ENCODE results near the gene LGALS9B.
"Not testable (repeated sequence)": the region's sequence is repeated elsewhere in the genome, so short reads cannot be mapped to it uniquely, and the experiment has no call there.

Gene LGALS9B

DNA sequence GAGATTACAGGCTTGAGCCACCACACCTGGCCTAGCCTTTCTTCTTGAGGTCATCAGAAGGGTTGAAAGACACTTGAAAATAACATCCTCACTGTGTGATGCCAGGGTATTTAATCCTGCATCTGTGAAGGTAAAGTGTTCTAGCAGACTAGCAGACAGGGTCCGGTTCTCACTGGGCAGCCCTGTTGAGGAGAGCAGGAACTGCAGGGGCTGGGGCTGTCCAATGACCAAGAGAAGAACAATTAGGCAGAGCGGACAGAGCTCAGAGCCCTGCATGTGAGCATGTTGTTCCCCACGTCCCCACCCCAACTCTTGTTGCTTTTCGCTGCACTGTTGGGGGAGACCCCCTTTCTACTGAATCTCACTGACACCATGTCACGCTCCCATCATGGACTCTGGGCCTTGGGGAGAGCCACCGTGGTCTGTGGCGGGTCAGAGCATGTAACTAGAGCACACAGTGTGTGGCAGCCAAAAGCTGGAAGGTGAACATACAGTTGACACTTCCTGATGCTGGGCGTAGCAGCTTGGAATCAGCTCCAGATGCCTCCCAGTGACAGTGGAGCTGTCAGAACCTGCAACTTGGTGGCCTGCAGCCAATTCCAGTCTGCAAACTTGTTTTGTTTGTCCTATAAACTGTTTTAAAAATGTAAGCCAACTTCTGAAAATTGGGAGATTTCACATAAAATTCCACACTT, 7.9 kb upstream of the LGALS9B start:
- DNase-seq (ENCODE audit: low spot score); in situ Hi-C loops (cut with MboI; ENCODE audit: low sequenced_read_pairs, unreplicated experiment): not testable (repeated sequence)

DNA sequence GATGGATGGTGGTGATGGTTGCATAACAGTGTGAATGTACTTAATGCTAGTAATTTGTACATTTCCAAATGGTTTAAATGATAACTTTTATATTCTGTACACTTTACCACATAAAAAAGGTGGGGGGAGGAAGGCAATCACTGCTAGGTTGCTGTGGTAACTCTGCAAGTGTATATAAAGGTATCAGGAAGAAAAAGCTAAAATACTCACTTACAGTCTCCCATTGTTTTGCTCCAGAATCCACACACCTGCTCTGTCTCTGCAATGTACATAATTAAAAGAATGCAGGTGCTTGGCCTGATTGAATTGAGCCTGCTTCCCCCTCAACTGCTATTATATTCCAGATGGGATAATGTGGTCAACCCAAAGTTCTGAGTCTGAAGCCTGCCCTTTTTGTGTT, 6.7 kb upstream of the LGALS9B start:
- not testable (repeated sequence) for DNase-seq (ENCODE audit: low spot score)

DNA sequence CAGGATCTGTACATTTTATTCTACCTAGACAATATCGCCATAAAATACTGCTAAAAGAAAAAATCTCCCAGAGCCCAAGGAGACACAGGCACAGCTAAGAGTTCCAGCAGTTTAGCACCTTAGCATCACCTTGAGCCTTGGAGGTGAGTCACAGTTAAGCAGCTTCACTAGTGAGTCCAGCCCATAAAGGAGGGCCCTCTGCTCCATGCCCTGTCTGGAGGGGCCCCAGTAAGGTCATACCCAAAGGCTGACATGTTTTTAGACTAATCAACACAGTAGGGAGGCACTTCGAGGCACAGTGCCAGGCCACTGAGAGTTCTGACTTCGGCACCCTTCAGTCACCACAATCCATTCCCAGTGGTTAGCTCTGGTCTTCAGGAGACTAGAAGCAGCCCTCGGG, 2.6 kb upstream of the LGALS9B start:
- DNase-seq (ENCODE audit: low spot score); in situ Hi-C loops (cut with MboI; ENCODE audit: low sequenced_read_pairs, unreplicated experiment): not testable (repeated sequence)

More for the DNA sequence above, 6.7 kb upstream of the LGALS9B start:
- in situ Hi-C loops (cut with MboI; ENCODE audit: low sequenced_read_pairs, unreplicated experiment), result not testable (repeated sequence)

DNA sequence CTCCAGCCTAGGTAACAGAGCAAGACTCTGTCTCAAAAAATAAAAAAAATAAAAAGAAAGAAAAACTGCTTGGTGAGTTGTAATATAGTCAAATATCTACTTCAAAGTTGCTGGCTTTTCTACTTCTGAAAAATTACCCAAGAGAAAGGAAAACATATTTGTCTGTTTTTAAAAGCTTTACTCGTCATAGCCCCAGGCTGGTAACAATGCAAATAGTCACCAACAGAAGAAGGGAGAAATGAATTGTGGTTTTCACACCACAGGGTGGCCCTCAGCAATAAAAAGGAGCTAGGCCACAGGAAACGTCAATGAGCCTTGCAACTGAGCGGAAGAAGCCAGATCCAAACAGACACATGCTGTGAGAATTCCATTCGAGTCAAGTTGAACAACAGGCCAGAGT, 1.8 kb upstream of the LGALS9B start:
- DNase-seq (ENCODE audit: low spot score); in situ Hi-C loops (cut with MboI; ENCODE audit: low sequenced_read_pairs, unreplicated experiment): not testable (repeated sequence)

- DNase-seq (ENCODE audit: low spot score); in situ Hi-C loops (cut with MboI; ENCODE audit: low sequenced_read_pairs, unreplicated experiment): not testable (repeated sequence)
Measured at GRCh38 chr17:20466999-20467398, 340 bp downstream of the LGALS9B start.

DNA sequence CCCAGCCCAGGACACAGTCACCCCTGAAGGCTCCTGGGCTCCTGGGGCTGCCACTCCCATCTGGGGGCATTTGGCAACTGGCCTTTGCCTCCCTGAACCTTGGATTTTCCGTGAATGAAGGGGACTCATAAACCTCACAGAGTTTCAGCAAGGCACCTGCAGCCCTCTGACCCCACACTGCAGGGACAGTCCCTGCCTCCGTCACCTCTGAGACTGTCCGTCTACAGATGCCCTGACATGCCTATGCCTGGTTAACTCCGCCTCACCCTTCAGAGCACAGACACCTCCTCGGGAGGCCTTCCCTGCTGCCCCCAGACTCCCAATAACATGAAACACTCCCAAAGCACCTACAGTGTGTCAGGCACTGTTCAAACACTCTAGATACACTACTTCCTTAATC, 786 bp downstream of the LGALS9B start:
- DNase-seq (ENCODE audit: low spot score); in situ Hi-C loops (cut with MboI; ENCODE audit: low sequenced_read_pairs, unreplicated experiment): not testable (repeated sequence)

GRCh38 chr17:20465535-20465934, 1.8 kb downstream of the LGALS9B start:
- in situ Hi-C loops (cut with MboI; ENCODE audit: low sequenced_read_pairs, unreplicated experiment); DNase-seq (ENCODE audit: low spot score): not testable (repeated sequence)

DNA sequence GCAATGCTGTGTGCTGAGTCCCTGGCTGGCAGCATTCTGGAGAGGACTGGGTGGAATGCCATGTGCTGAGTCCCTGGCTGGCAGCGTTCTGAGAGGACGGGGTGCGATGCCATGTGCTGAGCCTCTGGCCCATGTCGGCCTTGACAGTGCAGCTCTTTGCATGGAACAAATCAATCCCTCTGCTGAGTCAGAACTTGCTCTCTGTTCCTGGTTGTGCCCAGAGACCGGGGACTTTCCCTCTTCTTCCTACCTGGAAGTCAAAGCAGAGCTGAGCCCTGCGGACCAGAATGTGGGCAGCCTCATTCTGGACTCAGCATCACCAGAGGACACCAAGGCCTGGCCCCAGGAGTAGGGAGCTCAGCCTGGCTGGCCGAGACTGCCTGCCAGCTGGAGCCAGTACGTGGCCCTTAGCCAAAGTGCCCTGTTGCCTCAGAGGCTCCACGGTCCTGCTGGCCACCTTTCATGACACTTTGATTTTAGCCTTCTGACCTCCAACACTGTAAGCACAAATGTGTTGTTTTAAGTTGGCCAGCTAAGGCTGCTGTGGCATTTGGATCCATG, 2.4 kb downstream of the LGALS9B start:
- in situ Hi-C loops (cut with MboI; ENCODE audit: low sequenced_read_pairs, unreplicated experiment); DNase-seq (ENCODE audit: low spot score): not testable (repeated sequence)

- DNase-seq (ENCODE audit: low spot score); in situ Hi-C loops (cut with MboI; ENCODE audit: low sequenced_read_pairs, unreplicated experiment): not testable (repeated sequence)
Measured at GRCh38 chr17:20462158-20462557, 5.2 kb downstream of the LGALS9B start.

GRCh38 chr17:20457848-20458381, 9.4 kb downstream of the LGALS9B start:
- in situ Hi-C loops (cut with MboI; ENCODE audit: low sequenced_read_pairs, unreplicated experiment); DNase-seq (ENCODE audit: low spot score): not testable (repeated sequence)

DNA sequence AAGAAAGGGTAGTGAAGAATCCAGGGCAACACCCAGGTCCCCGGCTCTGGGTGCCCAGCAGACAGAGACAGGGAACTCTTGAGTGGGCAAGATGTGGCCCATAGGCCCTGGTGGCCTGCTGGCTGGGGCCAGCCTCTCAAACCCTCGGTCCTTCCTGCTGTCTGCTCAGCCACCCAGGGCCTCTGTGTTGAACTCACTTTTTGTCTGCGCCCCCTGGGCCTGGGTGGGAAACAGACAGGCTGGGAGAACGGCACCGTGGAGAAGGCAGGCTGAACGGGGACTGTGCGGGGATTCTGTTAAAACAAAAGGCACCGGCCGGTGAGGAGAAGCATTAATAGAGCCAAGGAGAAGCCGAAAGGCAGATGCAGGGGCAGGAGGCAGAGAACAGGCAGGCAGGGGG, 12.2 kb downstream of the LGALS9B start:
- DNase-seq (ENCODE audit: low spot score); in situ Hi-C loops (cut with MboI; ENCODE audit: low sequenced_read_pairs, unreplicated experiment): not testable (repeated sequence)

DNA sequence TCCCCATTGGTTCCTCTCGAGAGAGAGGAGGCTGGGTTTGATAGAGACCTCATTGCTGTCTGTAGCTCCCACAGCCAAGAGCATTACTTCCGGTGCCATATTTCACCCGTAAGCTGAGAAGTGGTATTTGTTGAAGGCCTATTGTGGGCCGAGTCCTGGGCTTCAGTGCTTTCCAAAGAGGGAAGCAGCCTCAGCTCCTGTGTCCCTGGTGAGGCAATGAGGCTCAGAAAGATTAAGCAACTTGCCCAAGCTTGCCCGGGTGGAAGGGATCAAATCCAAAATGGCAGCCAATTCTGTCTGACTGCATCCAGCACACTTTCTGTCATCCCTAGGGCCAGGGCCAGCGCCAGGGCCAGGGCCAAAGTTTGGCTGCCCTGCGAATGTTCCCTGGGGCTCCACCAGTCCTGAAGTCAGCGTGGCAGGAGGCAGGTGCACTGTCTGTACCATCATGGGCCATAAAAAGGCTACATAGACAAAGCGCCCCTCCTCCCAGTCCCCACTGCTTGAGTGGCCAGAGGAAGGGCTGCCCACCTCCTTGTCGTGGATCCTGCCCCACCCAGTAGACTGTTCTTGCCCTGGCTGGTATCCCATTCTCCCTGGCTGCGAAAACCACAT, 13.4 kb downstream of the LGALS9B start:
- DNase-seq (ENCODE audit: low spot score); in situ Hi-C loops (cut with MboI; ENCODE audit: low sequenced_read_pairs, unreplicated experiment): not testable (repeated sequence)

DNA sequence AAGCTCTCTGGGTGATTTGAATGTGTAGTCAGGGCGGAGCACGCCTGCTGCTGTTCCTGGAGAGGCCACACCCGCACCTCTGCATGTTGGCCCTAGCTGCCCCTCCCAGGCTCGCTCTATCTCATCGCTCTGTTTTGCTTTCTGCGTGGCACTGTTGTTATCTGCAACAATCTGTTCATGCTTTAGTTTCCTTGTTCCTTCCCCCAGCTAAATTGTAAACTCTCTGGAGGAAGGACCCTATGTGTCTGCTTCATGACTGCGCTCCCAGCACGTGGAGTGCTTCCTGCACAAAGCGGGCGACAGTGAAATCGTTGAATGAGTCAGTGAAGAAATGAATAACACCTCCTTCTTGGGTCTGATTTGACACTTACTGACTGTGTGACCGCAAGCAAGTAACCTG, 16.5 kb downstream of the LGALS9B start:
- in situ Hi-C loops (cut with MboI; ENCODE audit: low sequenced_read_pairs, unreplicated experiment); DNase-seq (ENCODE audit: low spot score): not testable (repeated sequence)

GRCh38 chr17:20447534-20448321, 19.6 kb downstream of the LGALS9B start:
- DNase-seq (ENCODE audit: low spot score); in situ Hi-C loops (cut with MboI; ENCODE audit: low sequenced_read_pairs, unreplicated experiment): not testable (repeated sequence)

DNA sequence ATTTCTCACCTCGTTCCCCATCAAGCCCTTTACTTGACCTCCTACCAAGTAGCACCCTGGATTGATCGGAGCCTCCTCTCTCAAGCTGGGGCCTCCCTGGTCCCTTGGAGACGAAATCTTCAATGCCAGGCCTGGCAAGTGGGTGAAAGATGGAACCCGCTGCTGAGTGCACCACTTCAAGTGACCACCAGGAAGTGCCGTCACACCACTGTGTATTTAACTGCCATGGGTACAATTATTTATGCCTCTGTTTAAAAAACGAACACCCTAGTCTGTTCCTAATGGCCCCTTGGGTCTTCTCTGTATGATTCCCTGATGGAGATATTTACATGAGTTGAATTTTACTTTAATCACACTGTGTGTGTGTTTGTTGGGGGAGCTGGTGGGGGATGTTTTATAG, 20.4 kb downstream of the LGALS9B start:
- DNase-seq (ENCODE audit: low spot score); in situ Hi-C loops (cut with MboI; ENCODE audit: low sequenced_read_pairs, unreplicated experiment): not testable (repeated sequence)

GRCh38 chr17:20444581-20445236, 22.6 kb downstream of the LGALS9B start:
- DNase-seq (ENCODE audit: low spot score); in situ Hi-C loops (cut with MboI; ENCODE audit: low sequenced_read_pairs, unreplicated experiment): not testable (repeated sequence)

GRCh38 chr17:20444173-20444572, 23.2 kb downstream of the LGALS9B start:
- in situ Hi-C loops (cut with MboI; ENCODE audit: low sequenced_read_pairs, unreplicated experiment); DNase-seq (ENCODE audit: low spot score): not testable (repeated sequence)

DNA sequence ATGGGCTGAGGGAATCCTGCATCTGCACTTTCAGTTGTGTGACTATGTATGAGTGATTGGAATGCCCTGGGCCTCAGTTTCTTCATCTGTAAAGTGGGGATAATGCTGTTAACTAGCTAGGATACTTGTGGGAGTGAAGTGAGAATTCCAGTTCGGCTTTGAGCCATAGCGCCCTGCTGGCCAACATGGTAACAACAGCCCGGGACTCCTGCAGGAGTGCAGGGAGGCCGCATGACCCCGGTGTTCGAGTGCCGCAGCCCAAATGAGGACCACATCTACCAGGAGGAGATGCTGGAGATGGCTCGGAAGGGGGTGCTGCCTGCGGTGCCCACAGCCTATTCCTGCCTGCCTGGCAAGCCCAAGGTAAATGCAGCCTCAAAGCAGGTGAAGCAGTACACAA, 23.7 kb downstream of the LGALS9B start:
- DNase-seq (ENCODE audit: low spot score); in situ Hi-C loops (cut with MboI; ENCODE audit: low sequenced_read_pairs, unreplicated experiment): not testable (repeated sequence)
